ENCODE results near the gene FAM20A. TPM values are rescaled to one million over a fixed set of nuclear protein-coding genes. Genes with fewer than 3 reads are reported as not detected.
A peak's percentile ranks its signal among the peaks of the same experiment; 100 is the strongest.

Gene FAM20A
- total and polyA plus RNA-seq, 9 of the 15 experiments (the other 6 are each of a cell fraction or from before 2014, with no cell fraction given) = 0.07 TPM; not detected in 8

- H3K4me2 ChIP-seq (ENCODE audit: insufficient read depth, low read length) = no peak overlapping the region
Measured at GRCh38 chr17:68601565-68602288, 560 bp upstream of the FAM20A start.

DNA sequence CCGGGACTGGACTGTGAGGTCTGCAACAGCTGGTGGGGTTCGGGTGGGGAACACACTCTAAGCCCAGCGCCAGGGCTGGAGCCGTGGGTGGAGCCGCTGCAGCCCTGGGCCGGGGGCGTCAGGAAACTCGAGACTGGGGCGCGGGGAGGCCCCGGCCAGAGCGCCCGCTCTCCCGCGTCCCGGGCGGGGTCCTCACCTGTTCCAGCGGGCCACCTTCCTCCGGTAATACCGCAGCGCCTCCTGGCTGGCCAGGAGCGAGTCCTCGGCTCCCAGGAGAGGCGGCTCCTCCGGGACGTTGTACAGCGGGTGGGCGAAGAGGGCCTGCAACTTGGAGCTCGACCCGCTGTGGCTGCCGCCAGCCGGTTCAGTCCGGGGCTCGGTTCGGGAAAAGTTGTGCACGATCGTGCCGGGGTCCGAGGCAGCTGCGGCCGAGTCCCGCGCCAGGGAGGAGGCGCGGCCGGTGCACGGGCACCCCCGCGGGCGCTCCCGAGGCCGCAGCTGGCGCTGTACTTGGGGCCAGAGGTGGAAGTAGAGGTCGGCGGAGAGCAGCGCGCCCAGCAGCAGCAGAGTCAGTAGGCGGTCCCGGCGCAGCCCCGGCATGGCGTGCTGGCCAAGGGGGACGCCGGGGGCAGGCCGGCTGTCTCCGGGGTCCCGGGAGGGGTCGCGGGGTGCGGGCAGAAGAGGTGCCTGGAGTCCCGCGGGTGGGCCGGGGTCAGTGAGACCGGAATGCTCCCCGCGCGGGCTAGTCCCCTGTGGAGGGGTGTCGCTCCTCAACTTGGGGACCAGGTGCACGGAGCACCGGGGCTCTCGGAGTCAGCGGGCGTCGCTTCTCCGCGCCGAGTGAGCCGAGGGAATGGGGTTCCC lies 868 bp downstream of the FAM20A start:
- in situ Hi-C loops (cut with MboI) = no loop called here
- WGBS (ENCODE audit: insufficient coverage, low coverage, missing lambda C conversion rate) = 7% methylated on average over 60 of the region's 88 CpGs
- no peaks in the 10 kb centered on the region for H3K79me2 ChIP-seq (ENCODE audit: control insufficient read depth, insufficient read depth, low read length)
- no peaks in the 10 kb centered on the region; the same call in 1 of the 2 replicates for H4K20me1 ChIP-seq (replicated peaks; ENCODE audit: control insufficient read depth, insufficient read depth, low read length)
- BruUV-seq (replicated peaks) = no TSS peak
- no peak overlapping the region for H2AFZ ChIP-seq (ENCODE audit: low read depth, low read length)
- FAIRE-seq = no peak
- no peak overlapping the region for H3K4me2 ChIP-seq (ENCODE audit: insufficient read depth, low read length)
- ATAC-seq = peak; percentile 58
- TF ChIP-seq CTCF (IDR thresholded peaks at IDR 0.05 in 2 of 3, conservative IDR thresholded peaks at IDR 0.05 in 1 of 3; ENCODE audit: insufficient read depth in 2 of 3, low read depth in 1 of 3, low read length in 3 of 3) (peak in 2 of 3 experiments; percentile 10 to 13; a peak in 1 of 6 replicates), HMGN3 (IDR thresholded peaks at IDR 0.05; ENCODE audit: borderline replicate concordance, extremely low read depth, insufficient read length, low read depth, low read length) (peak; percentile 17), ZZZ3 (IDR thresholded peaks at IDR 0.05) (no peak), MAZ (CRISPR knock-in tag; conservative IDR thresholded peaks at IDR 0.05 in 1 of 2, IDR thresholded peaks at IDR 0.05 in 1 of 2) (no peak), CGGBP1 (CRISPR knock-in tag; IDR thresholded peaks at IDR 0.05) (no peak), GATAD2A (IDR thresholded peaks at IDR 0.05) (no peak)
- POLR2A ChIA-PET = no interaction called here
- no peak overlapping the region for H3K4me3 ChIP-seq
- peaks cover 24% of the 10 kb centered on the region in 2 experiments for H3K27me3 ChIP-seq (ENCODE audit: control insufficient read depth in 2 of 2, insufficient read depth in 2 of 2, low read length in 2 of 2)
- CTCF ChIA-PET (ENCODE audit: low intra/inter-chr PET ratio) = no interaction called here
- no peak overlapping the region for H3K9ac ChIP-seq (ENCODE audit: insufficient read depth in 1 of 2, low read depth in 2 of 2, low read length in 2 of 2)
- intact Hi-C loops (cut with micrococcal nuclease) = no loop called here
- peaks cover 0 to 17% of the 10 kb centered on the region in 2 experiments; a peak in 2 of 5 replicates for H3K4me1 ChIP-seq (replicated peaks in 1 of 2; ENCODE audit: control insufficient read depth in 2 of 2, insufficient read depth in 2 of 2, low read length in 2 of 2)
- H3K27ac ChIP-seq (ENCODE audit: extremely low read depth, low read depth, low read length) = no peak overlapping the region
- H3K9me3 ChIP-seq (replicated peaks; ENCODE audit: control insufficient read depth, insufficient read depth, low read depth, low read length) = no peaks in the 10 kb centered on the region
- no peaks in the 10 kb centered on the region for H3K36me3 ChIP-seq (ENCODE audit: control insufficient read depth, insufficient read depth, low read length)
- H3K9me1 ChIP-seq (ENCODE audit: control insufficient read depth, insufficient read depth, low read length) = no peaks in the 10 kb centered on the region
- DNase-seq (ENCODE audit: extremely low read depth in 1 of 4, low spot score in 3 of 4) = no peak

More at GRCh38 chr17:68601565-68602288, 560 bp upstream of the FAM20A start:
- DNase-seq (ENCODE audit: extremely low read depth in 1 of 4, low spot score in 3 of 4) (no peak), FAIRE-seq (no peak), ATAC-seq (no peak)
- Histone ChIP-seq H4K20me1 (replicated peaks; ENCODE audit: control insufficient read depth, insufficient read depth, low read length) (no peaks in the 10 kb centered on the region; the same call in 1 of the 2 replicates), H3K4me1 (replicated peaks in 1 of 2; ENCODE audit: control insufficient read depth in 2 of 2, insufficient read depth in 2 of 2, low read length in 2 of 2) (peaks cover 0 to 17% of the 10 kb centered on the region in 2 experiments; a peak in 2 of 5 replicates), H3K9me1 (ENCODE audit: control insufficient read depth, insufficient read depth, low read length) (no peaks in the 10 kb centered on the region), H3K27me3 (ENCODE audit: control insufficient read depth in 2 of 2, insufficient read depth in 2 of 2, low read length in 2 of 2) (peaks cover 15 to 24% of the 10 kb centered on the region in 2 experiments), H3K79me2 (ENCODE audit: control insufficient read depth, insufficient read depth, low read length) (no peaks in the 10 kb centered on the region), H3K9ac (ENCODE audit: insufficient read depth in 1 of 2, low read depth in 2 of 2, low read length in 2 of 2) (no peak overlapping the region), H2AFZ (ENCODE audit: low read depth, low read length) (no peak overlapping the region), H3K36me3 (ENCODE audit: control insufficient read depth, insufficient read depth, low read length) (no peaks in the 10 kb centered on the region), H3K9me3 (replicated peaks; ENCODE audit: control insufficient read depth, insufficient read depth, low read depth, low read length) (no peaks in the 10 kb centered on the region), H3K4me3 (no peak overlapping the region), H3K27ac (ENCODE audit: extremely low read depth, low read depth, low read length) (no peak overlapping the region)
- POLR2A ChIA-PET = no interaction called here
- TF ChIP-seq TFAM (CRISPR knock-in tag; conservative IDR thresholded peaks at IDR 0.05) = no peak
- peak; percentile 30; the same call in 1 of the 2 replicates for TF ChIP-seq ZKSCAN1 (IDR thresholded peaks at IDR 0.05; ENCODE audit: low read depth, low read length)
- no peak for TF ChIP-seq RB1 (IDR thresholded peaks at IDR 0.05; ENCODE audit: low read depth)
- TF ChIP-seq SPI1 (IDR thresholded peaks at IDR 0.05; ENCODE audit: borderline replicate concordance, low read depth, low read length) = peak; percentile 35; the same call in 1 of the 2 replicates
- CTCF ChIA-PET (ENCODE audit: low intra/inter-chr PET ratio) = no interaction called here
- no TSS peak for BruUV-seq (replicated peaks)
- intact Hi-C loops (cut with micrococcal nuclease) (no loop called here), in situ Hi-C loops (cut with MboI) (no loop called here)
- WGBS (ENCODE audit: insufficient coverage, low coverage, missing lambda C conversion rate) = 27% methylated on average over 5 of the region's 6 CpGs

Measured in K562 (cell line).